Stimulated activated CD4-positive, alpha-beta T cell treated with anti-CD3 and anti-CD28 coated beads, Interleukin-1b, Interleukin-23, amount 100 ng/mL, for 1 hour (primary cell): ENCODE data around the gene NSD1.

Experiments used
- DNase-seq, 2 donors: peaks; one replicate each; pipeline ENCODE4 v3.0.0-alpha.2; 2020; ENCODE audit warnings: low read depth in 2 of 2

Gene NSD1

DNA sequence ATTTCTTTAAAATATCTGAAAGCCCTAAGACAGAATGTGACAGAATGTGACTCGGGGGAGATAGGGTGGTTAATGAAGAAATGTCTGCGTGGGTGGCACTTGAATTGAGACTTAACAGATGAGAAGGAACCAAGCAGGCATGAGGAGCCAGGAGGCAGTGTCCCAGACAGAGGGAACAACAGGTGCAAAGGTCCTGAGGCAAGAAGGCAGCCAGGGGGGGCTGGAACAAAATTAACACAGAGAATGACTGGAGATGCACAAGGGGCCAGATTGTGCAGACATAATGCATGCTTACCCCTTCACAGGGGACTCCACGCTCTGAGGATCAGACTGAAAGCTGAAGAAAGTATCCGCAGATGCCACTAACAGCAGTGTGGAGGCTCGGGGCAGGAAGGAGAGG, 216.2 kb downstream of the NSD1 start:
- no peak for DNase-seq
